GM18870 (cell line): ENCODE results near the gene CCDC88C.
"Not testable (repeated sequence)": the region's sequence is repeated elsewhere in the genome, so short reads cannot be mapped to it uniquely, and the experiment has no call there.

ENCODE experiments used
- ATAC-seq: cut with Tn5 transposase; IDR thresholded peaks from one replicate; pipeline ENCODE4 v1.9.1; 2021; ENCODE audit warnings: moderate library complexity; ENCODE audit not compliant: unreplicated experiment

CCDC88C gene

GRCh38 chr14:91418387-91419043 lies 895 bp upstream of the CCDC88C start:
- no peak for ATAC-seq

- no peak for ATAC-seq
These were observed 365 bp upstream of the CCDC88C start for GRCh38 chr14:91417983-91418386.

- no peak for ATAC-seq
These were observed 888 bp downstream of the CCDC88C start for GRCh38 chr14:91416744-91417119.

- ATAC-seq: peak; percentile 58
These were observed 1.6 kb downstream of the CCDC88C start for GRCh38 chr14:91415794-91416743.

- ATAC-seq: no peak
These were observed 3.2 kb downstream of the CCDC88C start for GRCh38 chr14:91414475-91414833.

- ATAC-seq: no peak
These were observed 3.8 kb downstream of the CCDC88C start for GRCh38 chr14:91413547-91414474.

- no peak for ATAC-seq
These were observed 4.7 kb downstream of the CCDC88C start for GRCh38 chr14:91412939-91413338.

GRCh38 chr14:91410771-91411536 lies 6.7 kb downstream of the CCDC88C start:
- no peak for ATAC-seq

- ATAC-seq: no peak
These were observed 7.5 kb downstream of the CCDC88C start for GRCh38 chr14:91409928-91410718.

GRCh38 chr14:91409240-91409639 lies 8.4 kb downstream of the CCDC88C start:
- not testable (repeated sequence) for ATAC-seq

GRCh38 chr14:91406982-91407381 lies 10.6 kb downstream of the CCDC88C start:
- ATAC-seq: no peak

- no peak for ATAC-seq
These were observed 11.2 kb downstream of the CCDC88C start for GRCh38 chr14:91406451-91406850.

GRCh38 chr14:91405724-91406435 lies 11.7 kb downstream of the CCDC88C start:
- no peak for ATAC-seq

GRCh38 chr14:91405241-91405721 lies 12.3 kb downstream of the CCDC88C start:
- no peak for ATAC-seq

GRCh38 chr14:91402771-91403600 lies 14.6 kb downstream of the CCDC88C start:
- no peak for ATAC-seq

GRCh38 chr14:91402348-91402747 lies 15.3 kb downstream of the CCDC88C start:
- no peak for ATAC-seq

GRCh38 chr14:91401751-91402150 lies 15.9 kb downstream of the CCDC88C start:
- ATAC-seq: no peak

- ATAC-seq: no peak
These were observed 16.9 kb downstream of the CCDC88C start for GRCh38 chr14:91400696-91401095.
